Esophagus mucosa (tissue), 1 donor: ENCODE data around the gene SH2B2. TPM values are rescaled to one million over a fixed set of nuclear protein-coding genes. Genes with fewer than 3 reads are reported as not detected.
"Not testable (repeated sequence)": the region's sequence is repeated elsewhere in the genome, so short reads cannot be mapped to it uniquely, and the experiment has no call there.

Experiments used
- ATAC-seq: fragments of 200-7000 bp; cut with Tn5 transposase; one replicate; pipeline ENCODE4 v1.9.1; 2020
- total RNA-seq: library from RNA; stranded (reverse); gene quantifications from one replicate; pipeline ENCODE4 v1.2.4, GENCODE V29; 2023
- donor health status: DM: yes; HTN: yes; CAD: no.

The SH2B2 gene
- total RNA-seq, 1 donor from 2014 or later = 1.1 TPM

DNA sequence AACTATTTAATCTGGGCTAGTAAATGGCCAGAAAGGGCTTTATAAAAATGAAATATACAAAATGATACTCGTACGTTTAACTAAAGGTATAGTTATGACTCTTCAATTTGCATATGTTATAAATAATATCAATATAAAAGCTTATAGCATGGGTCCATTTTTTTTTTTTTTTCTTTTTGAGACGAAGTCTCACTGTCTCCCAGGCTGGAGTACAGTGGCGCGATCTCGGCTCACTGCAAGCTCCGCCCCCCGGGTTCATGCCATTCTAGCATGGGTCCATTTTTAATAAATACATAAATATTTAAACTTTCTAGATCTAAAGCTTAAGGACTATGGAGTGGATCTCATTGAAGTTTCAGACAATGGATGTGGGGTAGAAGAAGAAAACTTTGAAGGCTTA lies 50.3 kb downstream of the SH2B2 start:
- not testable (repeated sequence) for ATAC-seq

DNA sequence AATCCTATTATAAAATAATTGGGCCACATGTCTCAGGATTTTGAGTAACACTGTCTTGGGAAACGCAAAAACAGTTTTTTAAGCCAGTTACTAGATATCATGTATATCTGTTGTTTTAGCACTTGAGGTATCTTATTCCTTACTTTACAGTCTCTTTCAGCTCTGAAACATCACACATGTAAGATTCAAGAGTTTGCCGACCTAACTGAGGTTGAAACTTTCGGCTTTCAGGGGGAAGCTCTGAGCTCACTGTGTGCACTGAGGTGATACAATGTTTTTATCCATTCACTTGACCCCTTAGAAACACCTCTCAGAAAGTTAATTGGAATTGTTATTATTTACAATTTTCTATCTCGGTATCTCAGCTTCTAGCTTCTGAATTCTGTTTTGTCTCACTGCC lies 50.8 kb downstream of the SH2B2 start:
- not testable (repeated sequence) for ATAC-seq

DNA sequence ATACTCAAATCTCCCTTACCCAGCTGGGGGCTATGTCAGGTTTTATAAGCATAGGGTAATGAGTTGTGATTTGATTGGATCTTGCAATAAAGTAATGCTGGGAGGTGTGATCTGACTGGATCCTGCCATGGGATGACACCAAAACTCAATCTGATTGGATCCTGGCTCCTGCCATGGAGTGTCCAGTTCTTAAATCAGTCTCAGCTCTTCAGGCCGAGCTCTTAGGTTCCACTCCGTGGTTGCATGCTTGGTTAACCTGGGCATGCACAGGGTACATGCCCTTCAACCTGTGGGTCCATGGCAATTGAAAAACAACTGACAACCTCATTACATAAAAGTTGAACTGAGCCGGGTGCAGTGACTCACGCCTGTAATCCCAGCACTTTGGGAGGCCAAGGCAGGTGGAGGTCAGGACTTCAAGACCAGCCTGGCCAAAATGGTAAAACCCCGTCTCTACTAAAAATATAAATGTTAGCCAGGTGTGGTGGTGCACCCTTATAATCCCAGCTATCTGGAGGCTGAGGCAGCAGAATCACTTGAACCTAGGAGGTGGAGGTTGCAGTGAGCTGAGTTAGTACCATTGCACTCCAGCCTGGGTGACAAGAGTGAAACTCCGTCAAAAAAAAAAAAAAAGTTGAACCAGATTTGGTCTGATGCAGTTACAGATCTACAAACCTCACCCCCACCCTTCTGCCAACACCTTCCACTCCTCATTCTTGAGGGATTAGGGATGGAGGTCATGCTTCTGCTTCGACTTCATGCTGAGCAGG lies 54.1 kb downstream of the SH2B2 start:
- ATAC-seq = not testable (repeated sequence)

DNA sequence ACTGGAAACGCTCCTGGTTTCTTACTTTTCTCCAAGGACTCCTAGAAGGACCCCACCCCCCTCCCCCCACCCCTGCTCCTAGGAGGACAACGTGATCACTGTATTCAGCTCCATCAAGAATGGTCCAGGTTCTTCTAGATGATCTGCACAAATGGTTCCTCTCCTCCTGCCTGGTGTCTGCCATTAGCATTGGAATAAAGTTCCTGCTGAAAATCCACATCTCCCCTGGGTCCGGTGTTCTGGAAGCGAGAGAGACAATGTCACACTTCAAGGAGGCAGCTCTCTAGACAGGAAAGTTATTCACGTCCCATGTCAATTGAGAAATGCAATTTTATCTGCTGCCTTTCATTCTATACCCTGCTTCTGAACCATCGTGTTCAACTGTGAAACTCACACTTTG lies 60.3 kb downstream of the SH2B2 start:
- ATAC-seq = not testable (repeated sequence)

DNA sequence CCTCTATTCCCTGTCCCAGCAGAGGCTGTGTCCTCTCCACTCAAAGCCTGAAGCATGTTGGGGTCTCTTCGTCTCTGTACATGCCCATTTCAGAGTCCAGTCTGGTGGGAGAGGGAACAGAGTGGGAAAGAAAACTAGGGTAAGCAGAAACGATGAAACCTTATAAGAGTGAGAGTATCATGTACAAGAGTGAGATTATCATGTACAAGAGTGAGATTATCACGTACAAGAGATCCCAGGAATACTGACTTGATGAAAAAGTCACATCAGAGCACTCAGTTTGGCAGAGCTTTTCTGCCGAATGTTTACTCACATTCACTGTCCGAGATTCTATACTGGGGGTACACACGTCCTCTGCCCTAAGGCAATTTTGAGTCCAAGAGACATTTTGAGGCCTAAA lies 69.7 kb downstream of the SH2B2 start, which contains the start of gene SPDYE6:
Gene SPDYE6, minus strand, starts transcription at position 101 of the 400 bp plus-strand sequence. CDS start 421 bp downstream, outside the sequence.
- not testable (repeated sequence) for ATAC-seq

DNA sequence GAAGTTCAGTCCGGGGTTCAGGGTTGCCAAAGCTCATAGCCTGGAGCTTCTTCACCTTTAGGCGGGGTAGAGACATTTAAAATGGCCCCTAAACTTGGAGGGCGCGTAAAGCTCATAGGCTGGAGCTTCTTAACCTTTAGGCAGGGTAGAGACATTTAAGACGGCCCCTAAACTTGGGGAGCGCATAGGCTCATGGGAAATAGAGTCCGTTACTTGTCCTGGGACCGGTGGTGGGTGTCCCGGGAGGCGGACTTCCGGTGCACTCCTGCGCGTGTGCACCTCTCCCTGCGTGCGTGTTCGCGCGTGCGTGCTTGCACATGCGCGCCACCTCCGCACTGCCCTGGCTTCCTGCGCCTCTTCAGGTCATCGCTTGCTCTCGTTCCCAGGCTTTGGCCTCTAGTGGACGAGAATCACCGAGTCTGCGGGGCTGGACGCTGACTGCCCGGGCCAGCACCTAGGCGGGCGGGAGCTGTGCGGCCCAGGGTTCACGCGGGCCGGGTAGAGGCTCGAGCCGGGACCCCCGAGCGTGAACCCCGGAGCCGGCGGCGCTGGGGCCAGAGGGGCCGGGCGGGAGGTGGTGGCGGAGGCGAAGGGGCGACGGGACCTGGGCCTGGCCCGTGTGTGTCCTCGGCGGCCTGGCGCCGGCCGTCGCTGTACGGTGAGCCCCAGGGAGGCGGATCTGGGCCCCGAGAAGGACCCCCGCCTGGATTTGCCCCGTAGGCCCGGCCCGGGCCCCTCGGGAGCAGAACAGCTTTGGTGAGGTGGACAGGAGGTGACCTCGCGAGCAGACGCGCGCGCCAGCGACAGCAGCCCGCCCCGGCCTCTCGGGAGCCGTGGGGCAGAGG lies 77.1 kb downstream of the SH2B2 start:
- ATAC-seq = peak; percentile 100

DNA sequence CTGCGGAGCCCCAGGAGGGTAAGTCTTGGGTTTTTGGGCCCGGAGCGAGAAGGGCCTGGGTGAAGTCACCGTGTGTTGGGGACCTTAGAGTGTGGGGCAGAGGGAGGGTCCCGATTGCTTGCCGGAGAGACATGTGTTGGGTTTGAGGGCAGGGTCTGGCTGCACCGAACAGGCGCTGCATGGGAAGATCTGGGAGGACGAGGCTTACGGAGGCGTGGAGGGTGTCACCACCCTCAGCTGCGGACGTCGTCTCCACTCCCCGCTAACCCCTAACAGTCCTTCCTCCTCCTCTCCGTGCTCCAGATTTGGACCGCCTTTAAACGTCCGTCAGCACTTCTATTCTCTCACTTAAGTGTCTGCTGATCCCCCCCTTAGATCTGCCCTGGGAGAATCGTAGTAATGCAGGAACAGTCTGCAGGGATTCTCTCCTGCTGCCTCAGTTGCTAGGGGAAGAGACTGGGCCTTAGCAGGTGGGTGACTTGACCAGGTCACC lies 77.8 kb downstream of the SH2B2 start:
- ATAC-seq = not testable (repeated sequence)

DNA sequence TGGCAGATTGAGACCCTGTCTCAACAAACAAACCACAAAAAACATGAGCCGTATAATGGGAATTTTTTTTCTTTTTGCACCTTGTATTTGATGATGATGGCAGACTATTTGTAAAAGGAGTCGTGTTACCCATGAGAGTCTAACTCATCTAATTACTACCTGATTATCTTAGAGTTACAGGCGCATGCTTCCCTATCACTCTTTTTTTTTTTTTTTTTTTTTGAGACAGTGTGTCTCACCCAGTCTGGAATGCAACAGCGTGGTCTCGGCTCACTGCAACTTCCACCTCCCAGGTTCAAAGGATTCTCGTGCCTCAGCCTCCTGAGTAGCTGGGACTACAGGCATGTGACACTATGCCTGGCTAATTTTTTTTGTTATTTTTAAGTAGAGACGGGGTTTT lies 78.7 kb downstream of the SH2B2 start:
- not testable (repeated sequence) for ATAC-seq

DNA sequence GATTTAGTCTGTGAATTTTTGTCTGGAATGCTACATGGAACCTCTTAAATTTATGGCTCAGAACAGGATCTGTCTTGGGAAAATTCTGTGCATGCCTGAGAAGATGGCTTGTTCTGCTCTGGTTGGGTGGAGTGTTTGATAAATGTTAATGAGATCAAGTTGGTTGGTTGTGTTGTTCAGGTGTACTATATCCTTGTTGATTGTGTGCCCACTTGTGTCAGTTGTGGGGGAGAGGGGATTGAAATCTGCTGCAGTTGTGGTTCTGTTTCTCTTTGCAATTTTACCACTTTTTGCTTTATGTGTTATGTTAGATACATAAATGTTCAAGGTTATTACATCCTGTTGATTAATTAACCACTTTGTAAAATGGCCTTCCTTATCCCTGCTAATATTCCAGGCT lies 83.4 kb downstream of the SH2B2 start:
- ATAC-seq = not testable (repeated sequence)

Other genes starting within 250 kb of the SH2B2 start
- not detected for gene SPDYE6, start 69.6 kb downstream of the SH2B2 start, total RNA-seq
- 9.6 TPM for gene PRKRIP1, start 109.5 kb downstream of the SH2B2 start, total RNA-seq
- gene ORAI2, start 146.7 kb downstream of the SH2B2 start, total RNA-seq = 3.1 TPM
- 5.7 TPM for gene ALKBH4, start 178.0 kb downstream of the SH2B2 start, total RNA-seq
- gene LRWD1, start 178.1 kb downstream of the SH2B2 start, total RNA-seq = 8.7 TPM
- 38.5 TPM for gene POLR2J, start 192.1 kb downstream of the SH2B2 start, total RNA-seq
- 2.8 TPM for gene RASA4B, start 230.9 kb downstream of the SH2B2 start, total RNA-seq